Measurements from ENCODE around the gene CA12.
"Not testable (repeated sequence)": the region's sequence is repeated elsewhere in the genome, so short reads cannot be mapped to it uniquely, and the experiment has no call there.

Gene CA12

DNA sequence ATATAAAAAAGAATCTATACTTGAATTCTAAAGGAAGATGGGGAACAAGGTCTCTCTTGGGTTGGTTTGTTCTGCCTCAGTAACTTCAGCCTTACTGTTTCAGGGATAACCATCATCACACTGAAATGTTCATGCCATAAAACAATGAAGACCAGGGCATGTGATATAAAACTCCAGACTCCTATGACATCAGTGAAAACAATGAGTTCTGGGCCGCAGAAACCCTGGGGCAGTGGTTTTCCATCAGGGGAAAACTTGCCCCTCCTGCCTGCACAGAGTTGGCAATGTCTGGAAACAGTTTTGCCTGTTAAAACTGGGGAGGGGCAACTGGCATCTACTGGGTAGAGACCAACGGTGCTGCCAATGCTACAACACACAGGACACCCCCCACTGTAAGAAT is 46.8 kb downstream of the CA12 start:
- no peak for DNase-seq

DNA sequence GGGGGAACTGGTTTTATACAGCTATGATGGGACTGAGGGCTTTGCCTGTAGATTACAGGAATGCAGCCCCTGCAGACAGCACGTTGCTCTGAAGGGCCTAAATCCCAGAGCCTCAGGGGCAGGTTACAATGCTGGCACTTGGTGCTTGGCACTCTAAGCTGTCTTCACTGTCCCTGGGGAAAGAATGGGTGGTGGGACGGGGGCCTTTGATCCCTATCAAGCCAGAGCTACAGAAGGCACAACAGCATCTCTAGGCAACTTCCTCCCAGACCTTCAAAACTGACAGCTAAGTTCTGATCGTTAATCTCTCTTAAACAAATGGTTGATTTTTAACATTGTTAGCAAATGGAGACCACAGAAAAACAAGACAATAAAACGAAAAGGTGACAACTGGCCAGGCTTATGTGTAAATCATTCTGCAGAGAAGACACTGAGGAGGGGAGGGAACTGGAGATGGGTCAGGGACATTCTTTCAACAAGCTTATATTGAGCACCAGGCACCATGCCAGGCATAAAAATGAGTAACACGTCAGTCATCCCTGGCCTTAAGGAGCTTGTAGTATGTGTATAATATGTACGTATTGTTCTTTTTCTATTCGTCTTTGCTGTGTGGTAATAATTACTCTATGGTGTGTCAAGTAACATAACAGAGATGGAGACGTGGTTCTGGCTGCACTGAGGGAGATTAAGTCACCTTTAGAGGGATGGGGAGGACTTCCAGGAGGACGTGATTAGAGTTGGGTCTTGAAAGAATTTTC is 49.1 kb downstream of the CA12 start:
- DNase-seq, result no peak

DNA sequence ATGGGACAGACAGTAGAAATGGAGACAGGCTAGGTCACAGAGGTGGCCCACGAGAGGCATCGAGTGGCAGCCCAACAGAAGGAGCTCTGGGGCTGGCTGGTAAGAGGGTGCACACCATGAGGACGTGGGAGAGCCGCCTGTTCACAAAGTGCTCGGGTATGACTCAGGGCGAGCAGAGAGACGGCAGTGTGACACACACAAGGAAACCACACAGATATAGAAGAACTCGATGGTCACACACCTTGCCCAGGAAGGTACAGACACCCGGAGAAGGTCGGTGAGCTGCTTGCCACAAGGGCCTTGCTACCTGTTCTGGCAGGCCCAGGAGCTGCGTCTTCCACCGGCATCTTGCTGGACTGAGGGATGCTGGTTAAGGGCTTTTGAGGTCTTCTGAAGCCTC is 50.2 kb downstream of the CA12 start:
- no peak for DNase-seq

DNA sequence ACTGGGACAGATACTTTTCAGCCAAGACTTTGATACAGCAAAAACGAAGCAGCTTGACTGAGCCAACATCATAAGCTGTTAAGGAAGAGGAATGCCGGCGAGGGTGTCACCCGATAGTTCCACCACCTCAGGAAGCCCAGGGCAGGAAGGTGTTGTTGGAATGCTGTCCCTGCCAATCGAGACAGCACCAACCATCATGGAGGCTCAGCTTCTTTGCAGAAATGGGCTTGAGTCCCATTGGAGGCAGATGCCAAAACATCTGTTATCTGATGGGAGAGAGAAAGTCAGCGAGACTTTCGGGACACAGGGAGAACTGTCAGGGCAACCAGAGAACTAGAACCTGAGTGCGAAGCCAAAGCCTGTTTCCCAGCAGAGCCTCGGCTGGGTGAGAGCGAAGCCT is 50.7 kb downstream of the CA12 start:
- DNase-seq, result no peak

DNA sequence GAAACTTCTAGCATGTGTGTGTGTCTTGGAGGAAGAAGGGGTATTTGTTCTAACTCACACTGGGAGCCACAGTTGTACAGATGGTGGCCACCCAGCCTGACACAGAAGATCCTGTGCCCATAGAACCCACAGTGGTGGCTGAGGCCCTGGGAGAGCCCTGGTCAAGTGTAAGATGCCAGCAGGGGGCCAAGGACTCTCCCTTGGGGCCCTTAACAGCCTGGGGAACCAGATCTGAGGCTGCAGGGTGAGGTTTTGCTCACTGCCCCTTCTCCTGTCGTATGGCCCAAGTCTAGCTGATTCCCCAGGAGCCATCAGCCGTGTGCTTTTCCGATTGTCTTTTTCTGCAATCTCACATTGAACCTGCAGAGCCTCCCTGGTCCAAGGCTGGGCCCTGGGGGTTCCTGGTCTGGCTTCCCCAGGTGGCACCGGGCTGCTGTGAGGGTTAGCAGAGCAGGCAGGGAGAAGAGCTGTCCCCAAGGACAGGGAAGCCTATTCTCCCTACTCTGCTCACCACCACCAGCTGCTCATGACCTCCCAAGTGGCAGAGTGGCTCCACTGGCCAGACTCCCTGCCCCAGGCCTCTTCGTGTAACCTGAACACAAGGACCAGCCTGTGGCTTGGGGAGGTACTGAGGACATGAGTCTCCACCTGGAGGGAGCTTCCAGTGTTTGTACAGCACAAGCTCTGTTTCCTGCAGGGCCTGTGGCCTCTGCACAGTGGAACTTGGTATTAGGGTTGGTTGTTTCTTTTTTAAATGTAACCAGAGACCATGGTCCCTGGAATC is 51.9 kb downstream of the CA12 start:
- no peak for DNase-seq

DNA sequence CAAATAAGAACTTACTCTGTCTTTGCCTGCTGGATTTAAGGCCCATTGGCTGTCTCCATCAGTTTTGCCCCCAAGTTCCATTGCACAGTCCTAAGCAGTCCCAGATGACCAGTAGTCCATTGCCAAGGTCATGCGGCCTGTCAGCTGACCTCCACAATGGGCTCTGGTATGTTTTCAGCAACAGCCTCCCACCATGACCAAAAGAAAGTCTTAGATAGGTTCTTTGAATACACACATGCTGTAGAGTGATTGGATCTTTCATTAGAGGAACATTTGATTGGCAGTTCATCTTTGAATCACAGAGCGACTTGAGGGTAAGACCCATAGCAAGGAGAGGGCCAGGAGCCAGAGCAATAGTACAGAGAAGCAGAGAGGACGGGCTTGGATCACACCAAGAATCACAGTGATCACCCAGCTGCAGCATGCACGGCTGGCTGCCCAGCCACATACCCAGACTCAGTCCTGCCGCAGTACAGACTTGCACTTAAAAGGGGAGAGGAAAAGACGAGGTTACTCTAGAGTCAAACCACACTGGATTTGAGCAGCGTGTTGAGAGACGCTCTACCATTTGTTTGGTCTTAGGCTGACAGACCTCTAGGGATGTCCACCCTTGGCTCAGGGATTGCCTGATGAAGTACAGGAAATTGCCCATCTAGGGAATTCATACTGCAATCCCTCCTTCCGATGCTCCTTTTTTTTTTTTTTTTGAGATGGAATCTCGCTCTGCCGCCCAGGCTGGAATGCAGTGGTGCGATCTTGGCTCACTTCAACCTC is 53.8 kb downstream of the CA12 start:
- no peak for DNase-seq

DNA sequence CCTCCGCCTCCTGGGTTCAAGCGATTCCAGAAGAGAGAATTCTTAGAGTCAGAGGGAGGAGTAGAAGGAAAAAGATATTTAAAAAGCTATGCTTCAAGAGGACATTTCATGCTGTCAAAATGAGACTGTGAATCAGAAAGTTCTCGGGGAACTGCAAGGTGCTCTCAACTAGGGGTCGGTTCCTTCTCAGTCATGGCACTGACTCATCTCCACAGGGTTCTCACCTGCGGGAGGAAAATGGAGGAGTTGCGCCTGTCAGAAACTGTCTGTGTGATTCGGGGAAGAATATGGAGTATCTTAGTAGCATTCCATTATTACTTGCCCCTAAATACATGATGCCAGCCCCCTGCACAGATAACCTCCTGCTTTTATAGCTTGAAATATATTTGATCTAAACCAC is 56.9 kb downstream of the CA12 start:
- DNase-seq, result no peak

DNA sequence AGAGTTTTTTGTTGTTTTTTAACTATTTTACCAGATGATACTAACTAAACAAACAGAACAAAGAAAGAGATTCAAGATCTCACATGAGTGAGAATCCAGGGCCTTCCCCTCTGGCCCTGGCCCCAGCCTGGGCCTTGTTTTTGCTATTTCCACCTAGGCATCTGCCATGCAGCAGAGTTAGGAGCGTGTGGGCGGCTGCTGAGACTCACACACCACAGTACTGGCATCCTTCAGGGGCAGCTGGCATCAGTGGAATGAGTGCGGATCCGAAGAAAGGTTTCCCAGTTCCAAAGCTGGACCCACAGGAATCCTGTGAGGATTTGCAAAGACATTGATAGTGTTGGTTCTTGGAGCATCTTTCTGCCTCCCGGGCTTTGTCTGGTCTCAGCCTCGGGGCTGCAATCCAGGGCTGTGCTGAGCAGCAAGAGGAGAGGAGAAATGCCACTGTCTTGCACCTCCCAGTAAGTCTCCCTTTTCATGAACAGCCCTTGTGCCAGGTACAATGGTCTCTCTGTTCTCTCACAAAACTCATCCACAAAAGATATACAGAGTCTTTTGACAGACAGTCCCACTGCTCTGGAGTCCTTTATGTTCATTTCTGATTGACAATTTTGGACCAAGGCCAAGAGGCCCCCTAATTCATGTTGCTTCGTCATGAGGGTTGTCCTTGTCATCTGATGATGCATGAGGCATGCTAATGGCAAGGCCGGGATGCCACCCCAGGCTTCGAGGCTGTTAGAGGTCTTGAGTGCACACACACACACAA is 57.7 kb downstream of the CA12 start:
- peak; percentile 4 for DNase-seq

DNA sequence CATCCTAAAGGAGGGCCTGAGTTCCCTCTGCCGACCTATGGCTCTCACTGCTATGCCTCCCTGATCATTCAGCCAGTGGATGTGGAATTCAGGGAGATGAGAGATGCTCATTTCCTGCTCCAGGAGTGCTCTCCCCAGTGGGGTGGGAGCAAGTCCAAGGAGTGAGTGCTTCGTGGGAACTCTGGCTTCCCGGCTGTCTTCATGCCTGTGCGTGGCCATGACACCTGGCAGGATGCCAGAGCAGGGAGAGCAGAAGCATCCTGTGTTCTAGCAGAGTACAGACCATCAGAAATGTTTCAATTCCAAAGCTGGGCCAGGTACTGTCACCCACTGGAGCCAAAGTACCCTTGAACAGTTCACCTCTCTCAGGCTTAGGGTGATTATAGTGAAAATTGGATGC is 59.1 kb downstream of the CA12 start:
- DNase-seq, result no peak

DNA sequence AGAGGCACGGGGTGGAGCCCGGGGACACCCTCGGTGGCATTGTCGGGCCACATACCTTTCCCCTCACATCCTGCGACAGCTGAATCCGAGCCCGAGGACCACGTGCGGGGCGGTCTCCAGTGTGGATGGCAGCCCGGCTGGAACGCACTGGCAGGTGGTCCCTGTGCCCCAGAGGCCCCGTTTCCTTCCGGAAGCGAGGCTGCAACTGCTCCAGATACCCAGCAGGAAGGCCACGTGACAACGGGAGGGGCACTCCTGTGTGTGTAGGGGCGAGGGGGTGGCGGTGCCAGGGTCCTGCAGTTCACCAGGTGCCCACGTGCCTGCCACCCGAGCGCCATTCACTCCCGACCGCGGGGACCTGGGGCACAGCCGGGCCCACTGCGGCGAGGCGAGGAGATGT is 60.2 kb downstream of the CA12 start:
- no peak for DNase-seq

DNA sequence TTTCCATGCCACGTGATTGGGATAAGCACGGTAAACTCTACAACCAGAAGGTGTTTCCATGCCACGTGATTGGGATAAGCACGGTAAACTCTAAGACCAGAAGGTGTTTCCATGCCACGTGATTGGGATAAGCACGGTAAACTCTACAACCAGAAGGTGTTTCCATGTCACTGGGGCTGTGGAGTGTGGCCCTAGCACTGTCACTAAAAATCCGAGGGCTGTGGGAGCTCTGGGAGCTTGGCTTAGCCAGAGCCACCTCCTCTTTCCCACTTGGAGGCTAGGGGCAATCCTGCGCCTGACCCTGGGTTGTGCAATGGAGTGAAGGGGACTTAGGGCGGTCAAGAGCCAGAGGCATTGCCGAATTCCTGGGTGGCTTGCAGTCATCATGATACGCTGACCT is 60.7 kb downstream of the CA12 start:
- not testable (repeated sequence) for DNase-seq

DNA sequence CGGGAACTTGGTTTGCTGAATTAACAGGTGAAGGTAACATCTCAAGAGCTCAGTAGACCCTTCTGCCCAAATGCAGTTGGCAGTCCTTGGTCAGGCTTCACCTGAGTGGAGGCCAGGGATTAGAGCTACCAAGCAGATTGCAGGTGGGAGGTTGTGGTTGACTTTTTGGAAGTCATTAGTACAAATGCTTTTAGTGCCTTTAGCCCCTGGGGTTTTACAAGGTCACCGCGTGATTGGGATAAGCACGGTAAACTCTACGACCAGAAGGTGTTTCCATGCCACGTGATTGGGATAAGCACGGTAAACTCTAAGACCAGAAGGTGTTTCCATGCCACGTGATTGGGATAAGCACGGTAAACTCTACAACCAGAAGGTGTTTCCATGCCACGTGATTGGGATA is 61.2 kb downstream of the CA12 start:
- not testable (repeated sequence) for DNase-seq

DNA sequence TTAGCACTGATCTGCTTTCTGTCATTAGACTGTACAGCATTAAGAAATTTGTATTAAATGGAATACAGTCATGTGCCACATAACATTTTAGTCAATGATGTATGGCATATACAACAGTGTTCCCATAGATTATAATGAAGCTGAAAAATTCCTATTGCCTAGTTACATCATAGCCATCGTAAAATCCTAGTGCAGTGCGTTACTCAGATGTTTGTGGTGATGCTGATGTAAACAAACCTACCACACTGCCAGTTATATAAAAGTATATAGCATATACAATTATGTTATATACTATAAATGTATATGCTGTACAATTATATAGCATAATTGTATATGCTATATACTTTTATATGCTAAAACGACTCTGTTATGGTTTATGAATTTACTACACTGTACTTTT is 62.6 kb downstream of the CA12 start:
- no peak for DNase-seq

DNA sequence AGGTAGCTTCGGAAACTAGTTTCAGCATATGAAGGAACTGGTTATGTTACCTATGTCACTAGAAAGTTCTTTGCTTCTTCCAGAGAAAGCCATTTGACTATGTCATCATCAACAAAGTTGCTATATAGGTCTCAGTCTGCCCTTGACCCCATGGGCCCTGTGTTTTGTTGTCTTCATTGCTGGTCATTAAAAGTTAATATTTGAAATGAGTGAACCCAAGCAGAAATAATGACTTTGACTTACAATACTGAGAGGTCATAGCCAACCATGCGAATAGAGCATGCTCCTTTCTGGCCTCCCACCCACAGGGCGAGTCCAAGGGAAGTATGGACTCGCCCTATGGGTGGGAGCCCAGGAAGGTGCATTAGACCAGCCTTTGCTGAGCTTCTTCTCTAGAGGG is 63.3 kb downstream of the CA12 start:
- DNase-seq, result no peak

DNA sequence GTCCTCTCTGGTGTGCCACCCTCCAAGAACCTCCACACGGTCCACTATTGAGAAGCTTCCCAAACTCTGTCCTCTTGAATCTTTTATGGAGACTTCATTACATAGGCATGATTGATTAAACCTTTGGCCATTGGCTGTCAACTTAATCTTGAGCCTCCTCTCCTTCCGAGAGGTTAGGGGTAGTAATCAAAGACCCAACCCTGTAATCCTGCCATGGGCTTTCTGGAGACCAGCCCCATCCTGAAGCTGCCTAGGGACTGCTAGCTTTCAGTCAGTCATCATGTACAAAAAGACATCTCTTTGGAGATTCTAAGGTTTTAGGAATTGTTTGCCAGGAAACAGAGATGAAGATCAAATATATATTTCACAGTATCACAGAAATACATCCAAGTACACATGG is 67.2 kb downstream of the CA12 start:
- no peak for DNase-seq

DNA sequence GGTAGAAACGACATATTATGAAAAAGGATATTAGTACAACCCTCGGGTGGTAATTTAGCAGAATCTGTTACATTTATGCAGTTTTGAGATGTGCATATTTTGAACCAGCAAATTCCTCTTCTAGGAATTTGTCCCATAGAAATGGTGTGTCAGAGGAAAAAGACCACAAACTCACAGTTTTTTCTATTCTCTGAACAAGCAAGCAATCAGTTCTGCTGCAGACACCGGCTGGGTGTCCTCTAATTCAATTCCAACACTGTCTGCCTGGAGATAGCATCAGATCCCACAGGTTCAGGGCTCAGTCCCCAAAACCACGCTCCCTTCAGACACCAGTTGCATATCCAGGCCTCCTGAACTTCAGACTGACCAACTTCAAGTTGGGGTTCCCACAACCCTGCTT is 67.8 kb downstream of the CA12 start:
- DNase-seq, result no peak

DNA sequence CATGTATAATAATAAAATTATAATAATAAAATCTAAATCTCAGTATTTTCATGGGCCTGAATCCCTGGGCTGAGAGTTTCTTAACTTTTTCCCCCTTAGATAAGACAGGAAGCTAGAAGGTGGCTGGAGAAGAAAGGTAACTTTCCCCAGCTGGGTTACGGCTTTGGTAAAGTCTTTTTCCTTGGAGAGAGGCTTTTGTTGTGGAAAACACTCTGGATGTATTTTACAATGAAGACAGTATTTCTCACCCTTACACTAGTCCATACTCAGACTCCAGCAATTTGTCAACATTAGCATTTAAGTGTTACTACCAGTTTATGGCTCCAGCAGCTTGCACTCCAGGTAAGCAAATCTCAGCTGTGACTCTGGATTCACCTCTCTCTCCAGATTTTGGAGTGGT is 69.4 kb downstream of the CA12 start:
- no peak for DNase-seq

DNA sequence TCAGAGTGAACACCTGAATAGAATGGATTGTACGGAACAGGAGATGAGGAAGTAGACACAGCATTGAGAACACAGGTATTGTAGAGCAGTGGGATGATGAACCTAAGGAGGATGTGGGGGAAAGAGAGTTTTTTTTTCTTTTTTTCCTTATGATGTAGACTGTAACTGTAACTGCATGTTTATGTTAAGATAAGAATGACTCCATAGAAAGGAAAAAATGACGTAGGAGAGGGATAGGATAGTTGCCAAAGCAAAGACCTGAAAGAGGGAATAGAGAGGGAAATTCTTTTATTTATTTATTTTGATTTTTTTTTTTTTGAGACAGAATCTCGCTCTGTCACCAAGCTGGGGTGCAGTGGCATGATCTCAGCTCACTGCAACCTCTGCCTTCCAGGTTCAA is 71.0 kb downstream of the CA12 start:
- no peak for DNase-seq

DNA sequence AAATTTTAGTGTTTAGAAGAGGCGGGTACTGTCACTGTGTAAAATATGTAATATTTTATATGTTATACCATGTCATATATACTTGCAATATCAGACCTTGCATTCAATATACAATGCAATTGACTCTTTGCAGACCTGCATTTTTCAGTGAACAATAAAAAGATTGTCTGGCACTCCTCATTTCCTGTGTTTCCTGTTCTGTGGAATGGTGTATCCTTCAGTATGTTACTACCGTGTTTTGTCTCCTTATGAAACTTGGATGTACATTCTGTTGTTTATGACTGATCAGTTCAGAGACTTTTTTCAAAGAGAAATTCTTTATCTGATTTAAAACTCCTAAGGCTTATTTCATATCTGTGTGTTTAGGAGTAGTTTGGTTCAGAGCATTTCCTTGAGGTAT is 72.7 kb downstream of the CA12 start:
- DNase-seq, result no peak

DNA sequence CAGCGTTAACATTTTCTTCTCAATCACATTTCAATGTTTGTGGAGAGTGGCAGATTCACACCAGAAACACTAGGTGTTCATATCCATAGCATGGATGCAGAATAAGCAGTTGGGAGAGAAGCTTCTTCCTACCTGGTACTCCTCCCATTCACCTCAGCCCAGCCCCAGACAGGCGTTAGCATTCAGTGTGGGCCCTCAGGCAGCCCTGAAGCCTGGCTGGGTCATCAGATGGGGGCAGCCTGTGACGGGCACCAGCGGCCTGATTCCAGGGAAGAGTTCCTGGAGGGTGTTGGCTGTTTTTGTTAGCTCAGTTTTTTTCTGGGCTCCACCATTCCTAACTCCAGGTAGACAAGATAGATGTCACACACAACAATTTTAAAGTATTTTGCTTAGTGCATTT is 73.2 kb downstream of the CA12 start:
- no peak for DNase-seq

DNA sequence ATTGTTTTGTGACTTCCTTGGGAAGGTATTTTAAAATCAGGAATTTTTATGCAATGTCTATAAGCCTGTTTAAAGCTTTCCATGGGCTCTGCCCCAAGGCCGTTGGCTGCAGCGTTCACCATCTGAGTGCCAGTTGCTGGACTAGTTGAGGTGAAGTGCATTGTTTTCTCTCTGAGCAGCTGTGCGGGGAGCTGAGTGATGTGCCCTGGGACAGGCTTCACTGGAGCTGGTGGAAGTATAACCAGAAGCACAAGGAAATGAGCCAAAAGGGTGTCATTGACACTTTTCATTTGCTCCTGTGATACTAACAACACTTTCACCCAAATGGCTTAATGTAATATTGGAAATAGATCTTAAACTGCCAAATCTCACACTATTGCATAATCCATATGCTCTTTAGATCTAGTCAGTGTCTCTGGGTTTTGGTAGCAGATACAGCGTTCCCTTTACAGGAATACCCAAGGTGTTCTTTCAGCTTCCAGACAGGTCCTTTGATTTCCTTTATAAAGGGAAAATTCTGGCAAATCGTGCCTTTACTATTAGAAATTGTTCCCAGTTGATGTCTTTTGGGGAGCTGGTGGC is 75.1 kb downstream of the CA12 start:
- no peak for DNase-seq

DNA sequence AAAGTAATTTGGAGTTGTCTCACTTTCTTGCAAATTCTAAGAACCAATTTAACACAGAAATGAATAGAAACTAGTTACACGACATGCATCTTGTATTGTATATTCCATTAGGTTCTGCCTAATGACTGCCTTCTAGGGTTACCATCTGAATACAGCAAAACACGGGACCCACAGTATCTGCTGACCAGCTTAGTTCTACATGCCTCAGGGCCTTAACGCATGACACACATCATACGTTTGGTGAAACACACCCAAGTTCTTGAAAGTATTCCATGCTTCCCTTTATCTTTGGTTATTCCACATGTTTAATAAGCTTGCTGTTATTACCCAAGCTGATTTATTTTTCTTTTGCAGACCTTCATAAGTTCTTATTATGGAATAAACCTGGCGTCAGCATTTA is 76.4 kb downstream of the CA12 start:
- no peak for DNase-seq

DNA sequence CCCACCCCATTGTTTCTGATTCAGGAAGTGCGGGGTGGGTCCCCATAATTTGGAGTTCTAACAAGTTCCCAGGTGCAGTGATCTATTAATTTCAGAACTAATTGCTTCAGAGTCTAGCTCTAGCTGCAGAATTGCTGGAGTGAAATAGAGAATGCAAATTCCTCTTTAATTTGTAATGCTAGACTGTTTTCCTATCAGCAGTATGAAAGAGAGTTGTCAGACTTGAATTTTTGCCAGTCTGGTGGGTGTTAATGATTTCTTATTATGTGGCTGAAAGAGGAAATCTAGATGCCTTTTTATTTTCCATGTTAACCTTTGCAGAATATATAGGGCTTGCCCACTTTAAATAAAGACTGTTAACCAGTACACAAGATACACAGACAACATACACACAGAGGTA is 80.6 kb downstream of the CA12 start:
- DNase-seq, result no peak

Data from midbrain (tissue), 1 donor.